ENCODE results near the gene ITPKB.

Gene ITPKB

DNA sequence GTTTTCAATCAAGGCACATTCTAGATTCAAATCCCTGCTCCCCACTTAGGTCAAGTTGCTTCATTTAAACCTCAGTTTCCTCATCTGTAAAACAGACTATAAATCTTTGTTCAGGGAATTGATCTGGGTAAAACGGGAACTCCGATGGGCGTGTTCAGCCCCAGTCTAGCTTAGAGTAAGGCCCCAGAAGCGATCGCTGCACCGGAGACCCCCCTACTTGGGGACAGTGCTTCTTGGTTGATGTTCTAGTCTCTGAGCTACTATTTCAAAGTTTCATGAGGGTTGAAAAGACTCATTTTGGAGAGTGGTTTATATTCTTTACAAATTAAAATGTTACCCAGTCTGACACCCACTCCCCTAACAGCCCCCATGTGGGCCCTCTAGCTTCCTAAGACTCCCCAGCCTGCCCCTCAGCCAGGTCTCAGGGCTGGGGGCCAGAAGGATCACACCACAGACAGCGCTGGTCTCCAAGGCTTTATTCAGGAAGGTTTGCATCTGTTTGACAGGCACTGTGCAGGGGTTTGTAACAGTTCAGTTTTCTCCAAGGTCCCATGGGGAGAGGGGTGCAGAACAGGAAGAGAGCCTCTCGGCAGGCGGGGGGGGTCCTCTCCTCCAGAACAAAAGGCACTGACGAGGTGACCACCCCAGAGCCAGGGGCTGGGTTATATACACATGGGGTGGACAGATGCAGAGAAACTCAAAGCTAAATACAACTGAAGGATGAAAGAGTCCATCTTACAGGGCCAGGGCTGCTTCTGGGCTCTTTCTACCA, 107.7 kb downstream of the ITPKB start:
- Histone ChIP-seq H3K9me3 (ENCODE audit: low read length) (no peaks in the 10 kb centered on the region), H3K4me1 (ENCODE audit: insufficient read depth, low read length, severe bottlenecking) (peaks cover 40% of the 10 kb centered on the region), H3K27me3 (ENCODE audit: insufficient read depth, low read length) (no peaks in the 10 kb centered on the region), H3F3A (ENCODE audit: insufficient read depth, low read length) (no peaks in the 10 kb centered on the region), H2AFZ (ENCODE audit: low read length) (no peak overlapping the region), H3K9me2 (ENCODE audit: low read depth, low read length) (no peaks in the 10 kb centered on the region), H3K4me2 (ENCODE audit: low read length) (no peak overlapping the region), H4K20me1 (ENCODE audit: insufficient read depth, low read length) (no peaks in the 10 kb centered on the region), H3K27ac (ENCODE audit: low read depth, low read length, poor library complexity, severe bottlenecking) (no peak overlapping the region), H3K79me2 (ENCODE audit: insufficient read depth, low read length) (no peaks in the 10 kb centered on the region), H3K4me3 (ENCODE audit: low read depth, low read length, poor library complexity, severe bottlenecking) (no peak overlapping the region), H3K9ac (ENCODE audit: low read length) (no peak overlapping the region), H3K36me3 (ENCODE audit: insufficient read depth, low read length) (peaks cover 37% of the 10 kb centered on the region; the same call in 1 of the 2 replicates)
- TF ChIP-seq, protein P1, sequence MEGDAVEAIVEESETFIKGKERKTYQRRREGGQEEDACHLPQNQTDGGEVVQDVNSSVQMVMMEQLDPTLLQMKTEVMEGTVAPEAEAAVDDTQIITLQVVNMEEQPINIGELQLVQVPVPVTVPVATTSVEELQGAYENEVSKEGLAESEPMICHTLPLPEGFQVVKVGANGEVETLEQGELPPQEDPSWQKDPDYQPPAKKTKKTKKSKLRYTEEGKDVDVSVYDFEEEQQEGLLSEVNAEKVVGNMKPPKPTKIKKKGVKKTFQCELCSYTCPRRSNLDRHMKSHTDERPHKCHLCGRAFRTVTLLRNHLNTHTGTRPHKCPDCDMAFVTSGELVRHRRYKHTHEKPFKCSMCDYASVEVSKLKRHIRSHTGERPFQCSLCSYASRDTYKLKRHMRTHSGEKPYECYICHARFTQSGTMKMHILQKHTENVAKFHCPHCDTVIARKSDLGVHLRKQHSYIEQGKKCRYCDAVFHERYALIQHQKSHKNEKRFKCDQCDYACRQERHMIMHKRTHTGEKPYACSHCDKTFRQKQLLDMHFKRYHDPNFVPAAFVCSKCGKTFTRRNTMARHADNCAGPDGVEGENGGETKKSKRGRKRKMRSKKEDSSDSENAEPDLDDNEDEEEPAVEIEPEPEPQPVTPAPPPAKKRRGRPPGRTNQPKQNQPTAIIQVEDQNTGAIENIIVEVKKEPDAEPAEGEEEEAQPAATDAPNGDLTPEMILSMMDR (IDR thresholded peaks at IDR 0.05; ENCODE audit: low read length) = no peak
- TF ChIP-seq EZH2 (IDR thresholded peaks at IDR 0.05; ENCODE audit: borderline replicate concordance, low read length) = no peak

DNA sequence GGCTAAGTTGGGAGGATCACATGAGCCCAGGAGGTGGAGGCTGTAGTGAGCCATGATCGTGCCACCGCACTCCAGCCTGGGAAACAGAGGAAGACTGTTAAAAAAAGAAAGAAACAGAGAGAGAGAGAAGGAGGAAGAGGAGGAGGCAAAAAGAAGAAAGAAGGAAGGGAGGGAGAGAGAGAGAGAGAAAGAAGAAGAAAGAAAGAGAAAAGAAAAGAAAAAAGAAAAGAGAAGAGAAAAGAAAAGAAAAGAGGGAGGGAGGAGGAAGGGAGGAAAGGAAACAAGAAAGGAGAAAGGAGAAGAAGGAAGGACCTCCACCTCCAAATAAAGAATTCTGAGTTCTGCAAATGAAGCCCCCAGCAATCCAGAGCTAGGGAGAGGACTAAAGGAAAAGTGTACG, 108.5 kb downstream of the ITPKB start:
- H3K27ac ChIP-seq (ENCODE audit: low read depth, low read length, poor library complexity, severe bottlenecking) = no peak overlapping the region
- no peaks in the 10 kb centered on the region for H3F3A ChIP-seq (ENCODE audit: insufficient read depth, low read length)
- H3K79me2 ChIP-seq (ENCODE audit: insufficient read depth, low read length) = no peaks in the 10 kb centered on the region
- H3K4me1 ChIP-seq (ENCODE audit: insufficient read depth, low read length, severe bottlenecking) = peaks cover 35% of the 10 kb centered on the region
- no peaks in the 10 kb centered on the region for H4K20me1 ChIP-seq (ENCODE audit: insufficient read depth, low read length)
- no peaks in the 10 kb centered on the region for H3K27me3 ChIP-seq (ENCODE audit: insufficient read depth, low read length)
- no peak overlapping the region for H3K4me2 ChIP-seq (ENCODE audit: low read length)
- peaks cover 33% of the 10 kb centered on the region; the same call in 1 of the 2 replicates for H3K36me3 ChIP-seq (ENCODE audit: insufficient read depth, low read length)
- no peak overlapping the region for H2AFZ ChIP-seq (ENCODE audit: low read length)
- H3K9me3 ChIP-seq (ENCODE audit: low read length) = no peaks in the 10 kb centered on the region
- no peak overlapping the region for H3K9ac ChIP-seq (ENCODE audit: low read length)
- TF ChIP-seq EZH2 (IDR thresholded peaks at IDR 0.05; ENCODE audit: borderline replicate concordance, low read length) = no peak
- TF ChIP-seq, protein P1 (IDR thresholded peaks at IDR 0.05; ENCODE audit: low read length) = no peak
- no peaks in the 10 kb centered on the region for H3K9me2 ChIP-seq (ENCODE audit: low read depth, low read length)
- H3K4me3 ChIP-seq (ENCODE audit: low read depth, low read length, poor library complexity, severe bottlenecking) = no peak overlapping the region

DNA sequence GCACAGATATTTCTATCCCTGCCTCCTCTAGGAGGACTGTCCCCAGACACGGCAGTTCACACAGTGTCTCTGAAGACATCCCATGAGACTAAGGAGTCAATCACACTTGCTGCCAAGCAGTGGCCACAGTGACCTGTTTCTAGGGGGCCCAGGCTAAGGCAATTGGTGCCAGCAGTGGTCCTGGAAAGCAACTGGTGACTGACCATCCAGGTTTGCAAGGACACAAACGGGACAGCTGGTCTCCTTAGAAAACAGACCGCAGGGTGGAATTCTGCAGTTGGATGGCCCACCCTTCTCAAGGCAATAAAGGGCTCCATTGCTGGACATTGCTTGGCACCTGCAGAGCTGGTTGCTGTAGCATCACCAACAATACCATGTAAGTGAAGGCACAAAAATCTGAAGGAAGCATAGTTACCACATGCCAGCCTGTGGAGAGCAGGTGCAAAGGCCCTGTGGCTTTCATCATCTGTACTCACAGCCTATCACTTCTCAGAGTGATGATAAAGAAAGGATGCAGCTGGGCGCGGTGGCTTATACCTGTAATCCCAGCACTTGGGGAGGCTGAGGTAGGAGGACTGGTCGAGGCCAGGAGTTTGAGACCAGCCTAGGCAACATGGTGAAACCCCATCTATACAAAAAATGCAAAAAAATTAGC, 109.1 kb downstream of the ITPKB start:
- no peak overlapping the region for H3K9ac ChIP-seq (ENCODE audit: low read length)
- H3K79me2 ChIP-seq (ENCODE audit: insufficient read depth, low read length) = no peaks in the 10 kb centered on the region
- no peak overlapping the region for H3K4me2 ChIP-seq (ENCODE audit: low read length)
- H3K36me3 ChIP-seq (ENCODE audit: insufficient read depth, low read length) = peaks cover 33% of the 10 kb centered on the region; the same call in 1 of the 2 replicates
- no peaks in the 10 kb centered on the region for H3K9me2 ChIP-seq (ENCODE audit: low read depth, low read length)
- no peaks in the 10 kb centered on the region for H3F3A ChIP-seq (ENCODE audit: insufficient read depth, low read length)
- H4K20me1 ChIP-seq (ENCODE audit: insufficient read depth, low read length) = no peaks in the 10 kb centered on the region
- no peak overlapping the region for H3K27ac ChIP-seq (ENCODE audit: low read depth, low read length, poor library complexity, severe bottlenecking)
- no peak overlapping the region for H3K4me3 ChIP-seq (ENCODE audit: low read depth, low read length, poor library complexity, severe bottlenecking)
- TF ChIP-seq, protein P1 (IDR thresholded peaks at IDR 0.05; ENCODE audit: low read length) = no peak
- no peak for TF ChIP-seq EZH2 (IDR thresholded peaks at IDR 0.05; ENCODE audit: borderline replicate concordance, low read length)
- peaks cover 30% of the 10 kb centered on the region for H3K4me1 ChIP-seq (ENCODE audit: insufficient read depth, low read length, severe bottlenecking)
- H2AFZ ChIP-seq (ENCODE audit: low read length) = no peak overlapping the region
- H3K9me3 ChIP-seq (ENCODE audit: low read length) = no peaks in the 10 kb centered on the region
- no peaks in the 10 kb centered on the region for H3K27me3 ChIP-seq (ENCODE audit: insufficient read depth, low read length)
